Umbilical cord (tissue), 2 donors: Measurements from ENCODE around the gene THBD. TPM values are rescaled to one million over a fixed set of nuclear protein-coding genes. Genes with fewer than 3 reads are reported as not detected.

ENCODE experiments used
- DNase-seq: peaks from one replicate; pipeline ENCODE4 v3.0.0-alpha.2; 2015; ENCODE audit warnings: low spot score
- total RNA-seq: library from RNA; depleted of rRNA; stranded (reverse); fragments of >200 nt; gene quantifications from one replicate; pipeline ENCODE4 v1.2.3, GENCODE V29; 2014; ENCODE audit warnings: low replicate concordance; ENCODE audit not compliant: insufficient read depth

Gene THBD
- total RNA-seq, 1 donor from 2014 or later, result 33.5 TPM

GRCh38 chr20:23084282-23084844 is 34.9 kb upstream of the THBD start:
- DNase-seq, result no peak

- DNase-seq, result no peak
These were observed 34.2 kb upstream of the THBD start for GRCh38 chr20:23083553-23084220.

GRCh38 chr20:23082846-23083552 is 33.5 kb upstream of the THBD start:
- peak; percentile 29 for DNase-seq

GRCh38 chr20:23081263-23081819 is 31.9 kb upstream of the THBD start:
- DNase-seq, result no peak

GRCh38 chr20:23080521-23080920 is 31.0 kb upstream of the THBD start:
- DNase-seq, result no peak

- no peak for DNase-seq
These were observed 30.5 kb upstream of the THBD start for GRCh38 chr20:23079926-23080325.

GRCh38 chr20:23079016-23079351 is 29.5 kb upstream of the THBD start:
- no peak for DNase-seq

- no peak for DNase-seq
These were observed 29.0 kb upstream of the THBD start for GRCh38 chr20:23078351-23079015.

- DNase-seq, result no peak
These were observed 27.8 kb upstream of the THBD start for GRCh38 chr20:23077277-23077676.

GRCh38 chr20:23074052-23074451 is 24.6 kb upstream of the THBD start:
- no peak for DNase-seq

- DNase-seq, result no peak
These were observed 23.6 kb upstream of the THBD start for GRCh38 chr20:23072892-23073586.

- no peak for DNase-seq
These were observed 22.5 kb upstream of the THBD start for GRCh38 chr20:23071996-23072395.

- no peak for DNase-seq
These were observed 21.9 kb upstream of the THBD start for GRCh38 chr20:23071398-23071797.

GRCh38 chr20:23069108-23069507 is 19.6 kb upstream of the THBD start:
- no peak for DNase-seq

GRCh38 chr20:23068283-23068682 is 18.8 kb upstream of the THBD start:
- DNase-seq, result no peak

GRCh38 chr20:23066772-23067171 is 17.3 kb upstream of the THBD start:
- no peak for DNase-seq

GRCh38 chr20:23065266-23066201 is 16.1 kb upstream of the THBD start:
- DNase-seq, result no peak

- DNase-seq, result no peak
These were observed 14.1 kb upstream of the THBD start for GRCh38 chr20:23063581-23063980.

- DNase-seq, result no peak
These were observed 13.7 kb upstream of the THBD start for GRCh38 chr20:23063168-23063567.

GRCh38 chr20:23062632-23063031 is 13.2 kb upstream of the THBD start:
- no peak for DNase-seq
